Smooth muscle cell (in vitro differentiated cells): ENCODE measurements around the gene FGF7. TPM values are rescaled to one million over a fixed set of nuclear protein-coding genes. Genes with fewer than 3 reads are reported as not detected.

Experiments used
- DNase-seq: peaks from one replicate; lab custom pipeline; 2025; ENCODE audit not compliant: unreplicated experiment; lab: John Stamatoyannopoulos, UW
- H2AFZ ChIP-seq: fragments of 200-600 bp; sonication (generic); 2 replicates; pipeline ENCODE4 v1.6.0; 2016; ENCODE audit warnings: antibody characterized with exemption, low read depth, mild to moderate bottlenecking
- H3F3A ChIP-seq: fragments of 200-600 bp; sonication (generic); 2 replicates; pipeline ENCODE4 v1.6.0; 2017; ENCODE audit warnings: antibody characterized with exemption, low read depth
- H3K27ac ChIP-seq: fragments of 200-600 bp; sonication (generic); 2 replicates; pipeline ENCODE4 v1.5.1; 2016; ENCODE audit warnings: low read depth, mild to moderate bottlenecking
- H3K27me3 ChIP-seq: fragments of 200-600 bp; sonication (generic); 2 replicates; pipeline ENCODE4 v1.6.1; 2016; ENCODE audit warnings: low read depth, mild to moderate bottlenecking
- H3K36me3 ChIP-seq: fragments of 200-600 bp; sonication (generic); 2 replicates; pipeline ENCODE4 v1.5.1; 2016; ENCODE audit warnings: low read depth
- H3K4me1 ChIP-seq: fragments of 200-600 bp; sonication (generic); 2 replicates; pipeline ENCODE4 v1.5.1; 2016; ENCODE audit warnings: low read depth
- H3K4me2 ChIP-seq: fragments of 200-600 bp; sonication (generic); 2 replicates; pipeline ENCODE4 v1.6.0; 2016; ENCODE audit warnings: mild to moderate bottlenecking
- H3K4me3 ChIP-seq: fragments of 200-600 bp; sonication (generic); 2 replicates; pipeline ENCODE4 v1.5.1; 2016; ENCODE audit warnings: mild to moderate bottlenecking
- H3K79me2 ChIP-seq: fragments of 200-600 bp; sonication (generic); 2 replicates; pipeline ENCODE4 v1.6.0; 2016; ENCODE audit warnings: low read depth, mild to moderate bottlenecking
- H3K9ac ChIP-seq: fragments of 200-600 bp; sonication (generic); 2 replicates; pipeline ENCODE4 v1.6.0; 2016; ENCODE audit warnings: low read depth
- H3K9me3 ChIP-seq: fragments of 200-600 bp; sonication (generic); replicated peaks from 2 replicates; pipeline ENCODE4 v1.5.1; 2016; ENCODE audit warnings: low read depth
- H4K20me1 ChIP-seq: fragments of 200-600 bp; sonication (generic); 2 replicates; pipeline ENCODE4 v1.6.0; 2016; ENCODE audit warnings: low read depth
- WGBS: methylation state at CpG from one replicate; pipeline ENCODE4 v1.1.7; 2016; ENCODE audit warnings: low lambda C conversion rate; 5-methylcytosine and 5-hydroxymethylcytosine counted together
- polyA plus RNA-seq: library from polyadenylated mRNA; unstranded; fragments of >200 nt; fragmentation: Nextera tagmentation; extraction: Ambion mirVana; gene quantifications from 2 replicates; pipeline ENCODE4 v1.2.1, GENCODE V29; 2016
- total RNA-seq: library from RNA; depleted of rRNA; stranded (reverse); fragments of >200 nt; gene quantifications from 2 replicates; pipeline ENCODE4 v1.2.3, GENCODE V29; 2014
- TF ChIP-seq, protein P1 (sequence below): fragments of 200-600 bp; sonication (generic); IDR thresholded peaks from 2 replicates; pipeline ENCODE4 v1.5.1; 2017; ENCODE audit warnings: borderline replicate concordance, mild to moderate bottlenecking, antibody characterized with exemption; ENCODE audit not compliant: insufficient read depth, poor library complexity, severe bottlenecking

The FGF7 gene
- total and polyA plus RNA-seq, 2 experiments from 2014 or later = 281 to 358 TPM

GRCh38 chr15:49490966-49491365, 67.9 kb downstream of the FGF7 start:
- H3K9ac ChIP-seq = no peak overlapping the region

GRCh38 chr15:49492151-49492550, 69.1 kb downstream of the FGF7 start:
- no peak overlapping the region for H2AFZ ChIP-seq
- no peaks in the 10 kb centered on the region for H3K79me2 ChIP-seq
- no peaks in the 10 kb centered on the region for H3K36me3 ChIP-seq
- no peaks in the 10 kb centered on the region for H4K20me1 ChIP-seq
- no peaks in the 10 kb centered on the region for H3K27me3 ChIP-seq
- no peaks in the 10 kb centered on the region for H3K9me3 ChIP-seq
- no peaks in the 10 kb centered on the region for H3K4me1 ChIP-seq
- no peaks in the 10 kb centered on the region for H3F3A ChIP-seq
- H3K27ac ChIP-seq = no peak overlapping the region
- TF ChIP-seq, protein P1, sequence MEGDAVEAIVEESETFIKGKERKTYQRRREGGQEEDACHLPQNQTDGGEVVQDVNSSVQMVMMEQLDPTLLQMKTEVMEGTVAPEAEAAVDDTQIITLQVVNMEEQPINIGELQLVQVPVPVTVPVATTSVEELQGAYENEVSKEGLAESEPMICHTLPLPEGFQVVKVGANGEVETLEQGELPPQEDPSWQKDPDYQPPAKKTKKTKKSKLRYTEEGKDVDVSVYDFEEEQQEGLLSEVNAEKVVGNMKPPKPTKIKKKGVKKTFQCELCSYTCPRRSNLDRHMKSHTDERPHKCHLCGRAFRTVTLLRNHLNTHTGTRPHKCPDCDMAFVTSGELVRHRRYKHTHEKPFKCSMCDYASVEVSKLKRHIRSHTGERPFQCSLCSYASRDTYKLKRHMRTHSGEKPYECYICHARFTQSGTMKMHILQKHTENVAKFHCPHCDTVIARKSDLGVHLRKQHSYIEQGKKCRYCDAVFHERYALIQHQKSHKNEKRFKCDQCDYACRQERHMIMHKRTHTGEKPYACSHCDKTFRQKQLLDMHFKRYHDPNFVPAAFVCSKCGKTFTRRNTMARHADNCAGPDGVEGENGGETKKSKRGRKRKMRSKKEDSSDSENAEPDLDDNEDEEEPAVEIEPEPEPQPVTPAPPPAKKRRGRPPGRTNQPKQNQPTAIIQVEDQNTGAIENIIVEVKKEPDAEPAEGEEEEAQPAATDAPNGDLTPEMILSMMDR = no peak
- H3K4me2 ChIP-seq = no peak overlapping the region
- H3K9ac ChIP-seq = no peak overlapping the region
- WGBS = 81% methylated on average over 2 of the region's 2 CpGs
- H3K4me3 ChIP-seq = no peak overlapping the region
- no peak for DNase-seq

More at GRCh38 chr15:49490966-49491365, 67.9 kb downstream of the FGF7 start:
- no peaks in the 10 kb centered on the region for H3K36me3 ChIP-seq
- H3K4me2 ChIP-seq = no peak overlapping the region
- H3K27ac ChIP-seq = no peak overlapping the region
- no peak overlapping the region for H2AFZ ChIP-seq
- no peak overlapping the region for H3K4me3 ChIP-seq
- TF ChIP-seq, protein P1 = no peak
- no peaks in the 10 kb centered on the region for H3K4me1 ChIP-seq
- H4K20me1 ChIP-seq = no peaks in the 10 kb centered on the region
- no peaks in the 10 kb centered on the region for H3K79me2 ChIP-seq
- WGBS = 47% methylated on average over 1 of the region's 1 CpG
- no peak for DNase-seq
- no peaks in the 10 kb centered on the region for H3K27me3 ChIP-seq
- no peaks in the 10 kb centered on the region for H3K9me3 ChIP-seq
- H3F3A ChIP-seq = no peaks in the 10 kb centered on the region

- Histone ChIP-seq H3K36me3 (no peaks in the 10 kb centered on the region), H3K4me3 (no peak overlapping the region), H3K4me2 (no peak overlapping the region), H3K9ac (no peak overlapping the region), H3K4me1 (no peaks in the 10 kb centered on the region), H2AFZ (no peak overlapping the region), H3K27me3 (no peaks in the 10 kb centered on the region), H3K79me2 (no peaks in the 10 kb centered on the region), H3K27ac (no peak overlapping the region), H3F3A (no peaks in the 10 kb centered on the region), H4K20me1 (no peaks in the 10 kb centered on the region), H3K9me3 (no peaks in the 10 kb centered on the region)
- TF ChIP-seq, protein P1 = no peak
- 76% methylated on average over 1 of the region's 1 CpG for WGBS
- DNase-seq = no peak
These were observed 69.8 kb downstream of the FGF7 start for GRCh38 chr15:49492830-49493229.

GRCh38 chr15:49494842-49495241, 71.8 kb downstream of the FGF7 start:
- H3K4me3 ChIP-seq = no peak overlapping the region
- H3K36me3 ChIP-seq = no peaks in the 10 kb centered on the region
- no peak for DNase-seq
- no peaks in the 10 kb centered on the region for H3K9me3 ChIP-seq
- H4K20me1 ChIP-seq = no peaks in the 10 kb centered on the region
- no peaks in the 10 kb centered on the region for H3K27me3 ChIP-seq
- no peak overlapping the region for H2AFZ ChIP-seq
- no peaks in the 10 kb centered on the region for H3K79me2 ChIP-seq
- no peaks in the 10 kb centered on the region for H3K4me1 ChIP-seq
- 93% methylated on average over 1 of the region's 1 CpG for WGBS
- no peak overlapping the region for H3K9ac ChIP-seq
- H3K4me2 ChIP-seq = no peak overlapping the region
- no peaks in the 10 kb centered on the region for H3F3A ChIP-seq
- H3K27ac ChIP-seq = no peak overlapping the region
- TF ChIP-seq, protein P1 = no peak
